Panc1 (cell line): ENCODE results near the gene SLC25A38.

ENCODE experiments used
- SIN3A ChIP-seq: IDR thresholded peaks from 2 replicates; pipeline ENCODE4 v1.6.1; 2012; ENCODE audit warnings: low read depth, mild to moderate bottlenecking, low read length, moderate library complexity, borderline replicate concordance; ENCODE audit not compliant: insufficient read depth
- TF ChIP-seq, protein P1 (sequence below), 2 experiments: IDR thresholded peaks; 2 replicates each; pipeline ENCODE4 v1.6.1; 2011 to 2012; ENCODE audit warnings: low read depth in 2 of 2, control low read depth in 1 of 2, low read length in 1 of 2, mild to moderate bottlenecking in 1 of 2, moderate library complexity in 1 of 2; ENCODE audit not compliant: insufficient read depth in 1 of 2
- TF ChIP-seq, protein P2 (sequence below): fragments of 450-650 bp; IDR thresholded peaks from 2 replicates; pipeline ENCODE4 v1.5.1; 2017; ENCODE audit warnings: mild to moderate bottlenecking

DNA sequence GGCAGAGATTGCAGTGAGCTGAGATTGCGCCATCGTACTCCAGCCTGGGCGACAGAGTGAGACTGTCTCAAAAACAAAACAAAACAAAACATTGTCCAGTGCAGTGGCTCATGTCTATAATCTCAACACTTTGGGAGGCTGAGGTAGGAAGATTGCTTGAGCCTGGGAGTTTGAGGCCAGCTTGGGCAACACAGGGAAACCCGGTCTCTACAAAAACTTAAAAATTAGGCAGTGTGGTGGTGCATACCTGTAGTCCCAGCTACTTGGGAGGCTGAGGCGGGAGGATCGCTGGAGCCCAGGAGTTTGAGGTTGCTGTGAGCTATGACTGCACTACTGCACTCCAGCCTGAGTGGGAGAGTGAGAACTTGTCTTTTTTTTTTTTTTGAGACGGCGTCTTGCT is 57.1 kb downstream of the SLC25A38 start:
- TF ChIP-seq, protein P1, sequence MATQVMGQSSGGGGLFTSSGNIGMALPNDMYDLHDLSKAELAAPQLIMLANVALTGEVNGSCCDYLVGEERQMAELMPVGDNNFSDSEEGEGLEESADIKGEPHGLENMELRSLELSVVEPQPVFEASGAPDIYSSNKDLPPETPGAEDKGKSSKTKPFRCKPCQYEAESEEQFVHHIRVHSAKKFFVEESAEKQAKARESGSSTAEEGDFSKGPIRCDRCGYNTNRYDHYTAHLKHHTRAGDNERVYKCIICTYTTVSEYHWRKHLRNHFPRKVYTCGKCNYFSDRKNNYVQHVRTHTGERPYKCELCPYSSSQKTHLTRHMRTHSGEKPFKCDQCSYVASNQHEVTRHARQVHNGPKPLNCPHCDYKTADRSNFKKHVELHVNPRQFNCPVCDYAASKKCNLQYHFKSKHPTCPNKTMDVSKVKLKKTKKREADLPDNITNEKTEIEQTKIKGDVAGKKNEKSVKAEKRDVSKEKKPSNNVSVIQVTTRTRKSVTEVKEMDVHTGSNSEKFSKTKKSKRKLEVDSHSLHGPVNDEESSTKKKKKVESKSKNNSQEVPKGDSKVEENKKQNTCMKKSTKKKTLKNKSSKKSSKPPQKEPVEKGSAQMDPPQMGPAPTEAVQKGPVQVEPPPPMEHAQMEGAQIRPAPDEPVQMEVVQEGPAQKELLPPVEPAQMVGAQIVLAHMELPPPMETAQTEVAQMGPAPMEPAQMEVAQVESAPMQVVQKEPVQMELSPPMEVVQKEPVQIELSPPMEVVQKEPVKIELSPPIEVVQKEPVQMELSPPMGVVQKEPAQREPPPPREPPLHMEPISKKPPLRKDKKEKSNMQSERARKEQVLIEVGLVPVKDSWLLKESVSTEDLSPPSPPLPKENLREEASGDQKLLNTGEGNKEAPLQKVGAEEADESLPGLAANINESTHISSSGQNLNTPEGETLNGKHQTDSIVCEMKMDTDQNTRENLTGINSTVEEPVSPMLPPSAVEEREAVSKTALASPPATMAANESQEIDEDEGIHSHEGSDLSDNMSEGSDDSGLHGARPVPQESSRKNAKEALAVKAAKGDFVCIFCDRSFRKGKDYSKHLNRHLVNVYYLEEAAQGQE (IDR thresholded peaks at IDR 0.05; ENCODE audit: insufficient read depth in 1 of 2, low read depth in 2 of 2, low read length in 1 of 2), result no peak
- TF ChIP-seq, protein P2, sequence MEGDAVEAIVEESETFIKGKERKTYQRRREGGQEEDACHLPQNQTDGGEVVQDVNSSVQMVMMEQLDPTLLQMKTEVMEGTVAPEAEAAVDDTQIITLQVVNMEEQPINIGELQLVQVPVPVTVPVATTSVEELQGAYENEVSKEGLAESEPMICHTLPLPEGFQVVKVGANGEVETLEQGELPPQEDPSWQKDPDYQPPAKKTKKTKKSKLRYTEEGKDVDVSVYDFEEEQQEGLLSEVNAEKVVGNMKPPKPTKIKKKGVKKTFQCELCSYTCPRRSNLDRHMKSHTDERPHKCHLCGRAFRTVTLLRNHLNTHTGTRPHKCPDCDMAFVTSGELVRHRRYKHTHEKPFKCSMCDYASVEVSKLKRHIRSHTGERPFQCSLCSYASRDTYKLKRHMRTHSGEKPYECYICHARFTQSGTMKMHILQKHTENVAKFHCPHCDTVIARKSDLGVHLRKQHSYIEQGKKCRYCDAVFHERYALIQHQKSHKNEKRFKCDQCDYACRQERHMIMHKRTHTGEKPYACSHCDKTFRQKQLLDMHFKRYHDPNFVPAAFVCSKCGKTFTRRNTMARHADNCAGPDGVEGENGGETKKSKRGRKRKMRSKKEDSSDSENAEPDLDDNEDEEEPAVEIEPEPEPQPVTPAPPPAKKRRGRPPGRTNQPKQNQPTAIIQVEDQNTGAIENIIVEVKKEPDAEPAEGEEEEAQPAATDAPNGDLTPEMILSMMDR, result no peak
- no peak for TF ChIP-seq SIN3A
